KMS-11 (cell line): ENCODE data around the gene ANGPTL4.
"Not testable (repeated sequence)": the region's sequence is repeated elsewhere in the genome, so short reads cannot be mapped to it uniquely, and the experiment has no call there.

Experiments used
- H2AFZ ChIP-seq: fragments of 200-600 bp; sonication (generic); 2 replicates; pipeline ENCODE4 v1.6.1; 2016; ENCODE audit warnings: antibody characterized with exemption, mixed run types, low read depth
- H3K27ac ChIP-seq: fragments of 200-600 bp; sonication (generic); 2 replicates; pipeline ENCODE4 v1.6.1; 2016; ENCODE audit warnings: mild to moderate bottlenecking, mixed run types
- H3K27me3 ChIP-seq: fragments of 200-600 bp; sonication (generic); 2 replicates; pipeline ENCODE4 v1.6.1; 2017; ENCODE audit warnings: mild to moderate bottlenecking, low read depth, mixed run types, moderate library complexity; ENCODE audit not compliant: insufficient read depth
- H3K36me3 ChIP-seq: fragments of 200-600 bp; sonication (generic); 2 replicates; pipeline ENCODE4 v1.6.1; 2017; ENCODE audit warnings: mild to moderate bottlenecking, mixed run types; ENCODE audit not compliant: insufficient read depth
- H3K4me1 ChIP-seq: fragments of 200-600 bp; sonication (generic); 2 replicates; pipeline ENCODE4 v1.6.1; 2016; ENCODE audit warnings: mild to moderate bottlenecking, low read depth, mixed run types; ENCODE audit not compliant: poor library complexity, severe bottlenecking
- H3K4me2 ChIP-seq: fragments of 200-600 bp; sonication (generic); 2 replicates; pipeline ENCODE4 v1.7.0; 2016; ENCODE audit warnings: mild to moderate bottlenecking, mixed run types
- H3K4me3 ChIP-seq: fragments of 200-600 bp; sonication (generic); IDR thresholded peaks from 2 replicates; pipeline ENCODE4 v1.6.1; 2017; ENCODE audit warnings: low read depth, low read length, mixed read lengths; ENCODE audit not compliant: insufficient read depth
- H3K79me2 ChIP-seq: fragments of 200-600 bp; sonication (generic); 2 replicates; pipeline ENCODE4 v1.6.1; 2016; ENCODE audit warnings: low read depth, mixed run types; ENCODE audit not compliant: insufficient read depth
- H3K9ac ChIP-seq: fragments of 200-600 bp; sonication (generic); 2 replicates; pipeline ENCODE4 v1.6.1; 2016; ENCODE audit warnings: mild to moderate bottlenecking, mixed run types
- H4K20me1 ChIP-seq: fragments of 200-600 bp; sonication (generic); 2 replicates; pipeline ENCODE4 v1.6.1; 2016; ENCODE audit warnings: mild to moderate bottlenecking, mixed run types; ENCODE audit not compliant: insufficient read depth
- TF ChIP-seq, protein P1 (sequence below): fragments of 200-600 bp; sonication (generic); conservative IDR thresholded peaks from 2 replicates; pipeline ENCODE4 v1.6.1; 2017; ENCODE audit warnings: low read depth, mild to moderate bottlenecking, antibody characterized with exemption, low read length, moderate library complexity, mixed read lengths

Gene ANGPTL4

DNA sequence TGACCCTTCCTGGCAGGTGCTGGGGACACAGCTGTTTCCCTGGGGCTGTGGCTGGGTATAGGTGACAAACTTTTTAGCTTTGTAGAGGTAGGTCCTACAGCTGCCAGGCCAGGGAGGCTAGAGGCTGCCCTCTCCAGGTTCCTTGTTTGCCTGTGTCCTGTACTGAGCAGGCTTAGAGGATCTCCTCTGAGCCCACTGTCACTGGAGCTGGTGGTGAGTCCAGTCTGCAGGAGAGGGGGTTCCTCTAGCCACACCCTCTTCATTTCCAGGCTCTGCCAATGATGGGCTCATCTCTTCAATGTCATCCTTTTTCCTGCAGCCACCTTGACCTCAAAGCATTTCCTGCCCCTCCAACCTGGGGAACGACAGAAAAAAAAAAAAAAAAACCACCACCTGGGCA, 13.6 kb downstream of the ANGPTL4 start:
- no peak overlapping the region for H3K4me3 ChIP-seq
- no peak overlapping the region for H3K9ac ChIP-seq
- H2AFZ ChIP-seq, result no peak overlapping the region
- TF ChIP-seq, protein P1, sequence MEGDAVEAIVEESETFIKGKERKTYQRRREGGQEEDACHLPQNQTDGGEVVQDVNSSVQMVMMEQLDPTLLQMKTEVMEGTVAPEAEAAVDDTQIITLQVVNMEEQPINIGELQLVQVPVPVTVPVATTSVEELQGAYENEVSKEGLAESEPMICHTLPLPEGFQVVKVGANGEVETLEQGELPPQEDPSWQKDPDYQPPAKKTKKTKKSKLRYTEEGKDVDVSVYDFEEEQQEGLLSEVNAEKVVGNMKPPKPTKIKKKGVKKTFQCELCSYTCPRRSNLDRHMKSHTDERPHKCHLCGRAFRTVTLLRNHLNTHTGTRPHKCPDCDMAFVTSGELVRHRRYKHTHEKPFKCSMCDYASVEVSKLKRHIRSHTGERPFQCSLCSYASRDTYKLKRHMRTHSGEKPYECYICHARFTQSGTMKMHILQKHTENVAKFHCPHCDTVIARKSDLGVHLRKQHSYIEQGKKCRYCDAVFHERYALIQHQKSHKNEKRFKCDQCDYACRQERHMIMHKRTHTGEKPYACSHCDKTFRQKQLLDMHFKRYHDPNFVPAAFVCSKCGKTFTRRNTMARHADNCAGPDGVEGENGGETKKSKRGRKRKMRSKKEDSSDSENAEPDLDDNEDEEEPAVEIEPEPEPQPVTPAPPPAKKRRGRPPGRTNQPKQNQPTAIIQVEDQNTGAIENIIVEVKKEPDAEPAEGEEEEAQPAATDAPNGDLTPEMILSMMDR, result no peak
- H3K27ac ChIP-seq, result no peak overlapping the region
- no peak overlapping the region for H3K4me2 ChIP-seq
- H3K27me3 ChIP-seq, result no peaks in the 10 kb centered on the region
- no peaks in the 10 kb centered on the region for H4K20me1 ChIP-seq
- H3K79me2 ChIP-seq, result no peaks in the 10 kb centered on the region
- no peaks in the 10 kb centered on the region for H3K4me1 ChIP-seq
- H3K36me3 ChIP-seq, result no peaks in the 10 kb centered on the region

DNA sequence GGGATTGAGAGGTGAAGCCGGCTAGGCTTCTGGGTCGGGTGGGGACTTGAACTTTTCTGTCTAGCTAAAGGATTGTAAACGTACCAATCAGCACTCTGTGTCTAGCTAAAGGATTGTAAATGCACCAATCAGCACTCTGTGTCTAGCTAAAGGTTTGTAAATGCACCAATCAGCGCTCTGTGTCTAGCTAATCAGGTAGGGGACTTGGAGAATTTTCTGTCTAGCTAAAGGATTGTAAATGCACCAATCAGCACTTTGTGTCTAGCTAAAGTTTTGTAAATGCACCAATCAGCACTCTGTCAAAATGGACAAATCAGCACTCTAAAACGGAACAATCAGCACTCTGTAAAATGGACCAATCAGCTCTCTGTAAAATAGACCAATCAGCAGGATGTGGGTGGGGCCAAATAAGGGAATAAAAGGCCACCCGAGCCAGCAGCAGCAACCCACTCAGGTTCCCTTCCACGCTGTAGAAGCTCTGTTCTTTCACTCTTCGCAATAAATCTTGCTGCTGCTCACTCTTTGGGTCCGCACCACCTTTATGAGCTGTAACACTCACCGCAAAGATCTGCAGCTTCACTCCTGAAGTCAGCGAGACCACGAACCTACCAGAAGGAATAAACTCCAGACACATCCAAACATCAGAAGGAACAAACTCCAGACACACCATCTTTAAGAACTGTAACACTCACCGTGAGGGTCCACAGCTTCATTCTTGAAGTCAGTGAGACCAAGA, 15.4 kb downstream of the ANGPTL4 start:
- H2AFZ ChIP-seq, H3K27ac ChIP-seq, H4K20me1 ChIP-seq, H3K4me1 ChIP-seq, H3K4me2 ChIP-seq, H3K36me3 ChIP-seq, H3K27me3 ChIP-seq, H3K4me3 ChIP-seq, H3K9ac ChIP-seq, H3K79me2 ChIP-seq: not testable (repeated sequence)

DNA sequence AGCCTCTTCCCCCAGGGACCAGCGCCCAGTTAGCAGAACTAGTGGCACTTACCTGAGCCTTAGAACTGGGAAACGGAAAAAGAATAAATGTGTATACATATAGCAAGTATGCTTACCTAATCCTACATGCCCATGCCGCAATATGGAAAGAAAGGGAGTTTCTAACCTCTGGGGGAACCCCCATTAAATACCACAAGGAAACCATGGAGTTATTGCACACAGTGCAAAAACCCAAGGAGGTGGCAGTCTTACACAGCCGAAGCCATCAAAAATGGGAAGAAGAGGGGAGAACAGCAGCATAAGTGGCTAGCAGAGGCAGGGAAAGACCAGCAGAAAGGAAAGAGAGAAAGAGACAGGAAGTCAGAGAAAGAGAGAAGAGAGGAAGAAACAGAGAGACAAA, 20.6 kb downstream of the ANGPTL4 start:
- not testable (repeated sequence) for H3K4me2 ChIP-seq, H3K36me3 ChIP-seq, H2AFZ ChIP-seq

DNA sequence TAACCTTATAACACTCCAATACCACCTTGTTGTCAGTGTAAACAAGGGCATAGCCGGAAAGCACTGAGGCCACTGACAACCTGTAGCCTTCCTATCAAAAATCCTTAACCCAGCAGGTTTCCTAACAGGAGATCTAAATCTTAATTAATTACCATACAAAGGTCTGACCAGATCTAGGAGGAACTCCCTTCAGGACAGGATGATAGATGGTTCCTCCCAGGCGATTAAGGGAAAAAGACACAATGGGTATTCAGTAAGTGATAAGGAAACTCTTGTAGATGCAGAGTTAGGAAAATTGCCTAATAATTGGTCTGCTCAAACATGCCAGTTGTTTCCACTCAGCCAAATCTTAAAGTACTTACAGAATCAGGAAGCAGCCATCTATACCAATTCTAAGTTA, 21.1 kb downstream of the ANGPTL4 start:
- not testable (repeated sequence) for H3K4me1 ChIP-seq, H3K36me3 ChIP-seq, H3K79me2 ChIP-seq, H3K4me3 ChIP-seq, H2AFZ ChIP-seq, H3K9ac ChIP-seq, H3K27ac ChIP-seq, H4K20me1 ChIP-seq, H3K27me3 ChIP-seq, H3K4me2 ChIP-seq

More for the DNA sequence above, 20.6 kb downstream of the ANGPTL4 start:
- not testable (repeated sequence) for H3K4me3 ChIP-seq, H3K4me1 ChIP-seq, H3K27me3 ChIP-seq, H3K27ac ChIP-seq, H3K79me2 ChIP-seq, H4K20me1 ChIP-seq, H3K9ac ChIP-seq

DNA sequence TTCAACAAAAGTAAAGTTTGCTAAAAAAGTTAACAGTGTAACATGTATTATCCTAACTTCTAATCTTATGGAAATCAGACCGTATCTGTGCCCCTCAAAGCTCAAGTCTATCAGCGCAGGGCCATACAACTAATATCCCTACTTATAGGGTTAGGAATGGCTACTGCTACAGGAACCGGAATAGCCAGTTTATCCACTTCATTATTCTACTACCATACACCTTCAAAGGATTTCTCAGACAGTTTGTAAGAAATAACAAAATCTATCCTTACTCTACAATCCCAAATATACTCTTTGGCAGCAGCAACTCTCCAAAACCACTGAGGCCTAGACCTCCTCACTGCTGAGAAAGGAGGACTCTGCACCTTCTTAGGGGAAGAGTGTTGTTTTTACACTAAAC, 21.6 kb downstream of the ANGPTL4 start:
- H3K4me3 ChIP-seq, H3K36me3 ChIP-seq, H2AFZ ChIP-seq, H3K79me2 ChIP-seq, H4K20me1 ChIP-seq, H3K9ac ChIP-seq, H3K27ac ChIP-seq, H3K4me2 ChIP-seq, H3K27me3 ChIP-seq, H3K4me1 ChIP-seq: not testable (repeated sequence)

DNA sequence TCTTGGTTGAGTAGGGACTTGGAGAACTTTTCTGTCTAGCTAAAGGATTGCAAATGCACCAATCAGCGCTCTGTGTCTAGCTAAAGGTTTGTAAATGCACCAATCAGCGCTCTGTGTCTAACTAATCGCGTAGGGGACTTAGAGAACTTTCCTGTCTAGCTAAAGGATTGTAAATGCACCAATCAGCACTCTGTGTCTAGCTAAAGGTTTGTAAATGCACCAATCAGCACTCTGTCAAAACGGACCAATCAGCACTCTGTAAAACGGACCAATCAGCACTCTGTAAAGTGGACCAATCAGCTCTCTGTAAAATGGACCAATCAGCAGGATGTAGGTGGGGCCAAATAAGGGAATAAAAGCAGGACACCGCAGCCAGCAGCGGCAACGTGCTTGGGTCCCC, 22.5 kb downstream of the ANGPTL4 start:
- H3K27ac ChIP-seq, H4K20me1 ChIP-seq, H3K4me3 ChIP-seq, H3K36me3 ChIP-seq, H2AFZ ChIP-seq, H3K9ac ChIP-seq, H3K27me3 ChIP-seq, H3K79me2 ChIP-seq, H3K4me2 ChIP-seq: not testable (repeated sequence)
- H3K4me1 ChIP-seq, result peaks cover 12% of the 10 kb centered on the region

DNA sequence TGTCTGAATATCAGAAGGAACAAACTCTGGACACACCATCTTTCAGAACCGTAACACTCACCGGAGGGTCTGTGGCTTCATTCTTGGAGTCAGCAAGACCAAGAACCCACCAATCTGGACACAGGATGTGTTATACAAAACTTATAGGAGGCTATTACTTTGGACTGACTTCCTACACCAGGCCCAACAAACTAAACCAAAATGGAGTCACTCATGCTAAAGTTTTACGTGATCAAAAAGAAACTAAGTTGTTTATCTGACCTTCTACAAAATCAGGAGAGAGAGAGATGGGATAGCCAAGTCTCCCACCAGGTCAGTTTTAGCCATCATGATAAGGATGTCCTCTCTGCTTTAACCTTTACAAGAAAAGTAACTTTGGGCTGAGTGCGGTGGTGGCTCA, 23.0 kb downstream of the ANGPTL4 start:
- Histone ChIP-seq H3K79me2 (peaks cover 3% of the 10 kb centered on the region; the same call in 1 of the 2 replicates), H3K4me1 (peaks cover 12% of the 10 kb centered on the region), H4K20me1 (no peaks in the 10 kb centered on the region), H3K27me3 (no peaks in the 10 kb centered on the region), H3K9ac (no peak overlapping the region), H2AFZ (no peak overlapping the region), H3K4me3 (no peak overlapping the region), H3K4me2 (no peak overlapping the region), H3K36me3 (no peaks in the 10 kb centered on the region), H3K27ac (no peak overlapping the region)
- TF ChIP-seq, protein P1, result no peak
